ENCODE results near the gene KRT12. TPM values are rescaled to one million over a fixed set of nuclear protein-coding genes. Genes with fewer than 3 reads are reported as not detected.
"Not testable (repeated sequence)": the region's sequence is repeated elsewhere in the genome, so short reads cannot be mapped to it uniquely, and the experiment has no call there.

Gene KRT12
- total RNA-seq, 6 experiments from 2014 or later: not detected

DNA sequence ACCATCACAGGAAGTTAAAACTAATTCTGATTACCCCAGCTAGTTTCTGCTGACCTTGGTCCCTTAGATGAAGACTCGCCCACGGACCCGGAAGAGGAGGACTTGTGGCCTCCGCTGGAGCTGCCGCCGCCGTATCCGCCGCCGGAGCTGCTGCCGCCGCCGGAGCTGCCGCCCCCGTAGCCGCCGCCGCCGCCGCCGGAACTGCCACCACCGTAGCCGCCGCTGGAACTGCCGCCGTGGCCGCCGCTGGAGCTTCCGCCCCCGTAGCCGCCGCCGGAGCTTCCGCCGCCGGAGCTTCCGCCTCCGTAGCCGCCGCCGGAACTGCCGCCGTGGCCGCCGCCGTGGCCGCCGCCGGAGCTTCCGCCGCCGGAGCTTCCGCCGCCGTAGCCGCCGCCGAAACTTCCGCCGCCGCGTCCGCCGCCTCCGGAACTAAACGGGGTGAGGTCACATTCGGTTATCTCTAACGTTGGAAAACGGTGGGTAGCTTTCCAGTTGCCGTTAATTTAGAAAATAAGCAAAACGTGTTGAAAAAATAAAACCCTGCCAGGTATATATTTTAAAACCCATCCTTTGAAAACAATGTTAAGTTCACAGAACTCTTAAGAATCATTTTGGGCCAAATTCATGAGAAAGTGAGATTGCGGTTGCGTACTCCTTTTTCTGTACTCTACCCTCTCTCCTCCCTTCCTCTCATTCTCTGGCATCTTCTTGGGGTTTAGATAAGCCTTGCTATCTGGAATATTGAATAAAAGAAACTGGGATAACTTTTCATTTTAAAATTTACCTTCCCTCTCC is 48.1 kb downstream of the KRT12 start:
- no peaks in the 10 kb centered on the region for H3K27me3 Mint-ChIP-seq (ENCODE audit: insufficient read depth)
- peaks cover 57% of the 10 kb centered on the region for H3K4me1 Mint-ChIP-seq (ENCODE audit: low read depth)
- H3K4me3 Mint-ChIP-seq: peak overlapping the region; percentile 97
- H3K27ac Mint-ChIP-seq: peak overlapping the region; percentile 97
- H3K9me3 Mint-ChIP-seq: no peaks in the 10 kb centered on the region
- DNase-seq: peak; percentile 77
- H3K36me3 Mint-ChIP-seq (ENCODE audit: low read depth): peaks cover 42% of the 10 kb centered on the region
- TF ChIP-seq, protein P1, sequence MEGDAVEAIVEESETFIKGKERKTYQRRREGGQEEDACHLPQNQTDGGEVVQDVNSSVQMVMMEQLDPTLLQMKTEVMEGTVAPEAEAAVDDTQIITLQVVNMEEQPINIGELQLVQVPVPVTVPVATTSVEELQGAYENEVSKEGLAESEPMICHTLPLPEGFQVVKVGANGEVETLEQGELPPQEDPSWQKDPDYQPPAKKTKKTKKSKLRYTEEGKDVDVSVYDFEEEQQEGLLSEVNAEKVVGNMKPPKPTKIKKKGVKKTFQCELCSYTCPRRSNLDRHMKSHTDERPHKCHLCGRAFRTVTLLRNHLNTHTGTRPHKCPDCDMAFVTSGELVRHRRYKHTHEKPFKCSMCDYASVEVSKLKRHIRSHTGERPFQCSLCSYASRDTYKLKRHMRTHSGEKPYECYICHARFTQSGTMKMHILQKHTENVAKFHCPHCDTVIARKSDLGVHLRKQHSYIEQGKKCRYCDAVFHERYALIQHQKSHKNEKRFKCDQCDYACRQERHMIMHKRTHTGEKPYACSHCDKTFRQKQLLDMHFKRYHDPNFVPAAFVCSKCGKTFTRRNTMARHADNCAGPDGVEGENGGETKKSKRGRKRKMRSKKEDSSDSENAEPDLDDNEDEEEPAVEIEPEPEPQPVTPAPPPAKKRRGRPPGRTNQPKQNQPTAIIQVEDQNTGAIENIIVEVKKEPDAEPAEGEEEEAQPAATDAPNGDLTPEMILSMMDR (IDR thresholded peaks at IDR 0.05): no peak

- H3K27ac Mint-ChIP-seq: peak overlapping the region; percentile 93
- no peak for DNase-seq
- no peaks in the 10 kb centered on the region for H3K27me3 Mint-ChIP-seq (ENCODE audit: insufficient read depth)
- TF ChIP-seq, protein P1 (IDR thresholded peaks at IDR 0.05): no peak
- no peaks in the 10 kb centered on the region for H3K9me3 Mint-ChIP-seq
- H3K4me1 Mint-ChIP-seq (ENCODE audit: low read depth): peaks cover 62% of the 10 kb centered on the region
- peaks cover 42% of the 10 kb centered on the region for H3K36me3 Mint-ChIP-seq (ENCODE audit: low read depth)
- H3K4me3 Mint-ChIP-seq: peak overlapping the region; percentile 97
Observed at GRCh38 chr17:40818343-40818732, 48.7 kb downstream of the KRT12 start.

DNA sequence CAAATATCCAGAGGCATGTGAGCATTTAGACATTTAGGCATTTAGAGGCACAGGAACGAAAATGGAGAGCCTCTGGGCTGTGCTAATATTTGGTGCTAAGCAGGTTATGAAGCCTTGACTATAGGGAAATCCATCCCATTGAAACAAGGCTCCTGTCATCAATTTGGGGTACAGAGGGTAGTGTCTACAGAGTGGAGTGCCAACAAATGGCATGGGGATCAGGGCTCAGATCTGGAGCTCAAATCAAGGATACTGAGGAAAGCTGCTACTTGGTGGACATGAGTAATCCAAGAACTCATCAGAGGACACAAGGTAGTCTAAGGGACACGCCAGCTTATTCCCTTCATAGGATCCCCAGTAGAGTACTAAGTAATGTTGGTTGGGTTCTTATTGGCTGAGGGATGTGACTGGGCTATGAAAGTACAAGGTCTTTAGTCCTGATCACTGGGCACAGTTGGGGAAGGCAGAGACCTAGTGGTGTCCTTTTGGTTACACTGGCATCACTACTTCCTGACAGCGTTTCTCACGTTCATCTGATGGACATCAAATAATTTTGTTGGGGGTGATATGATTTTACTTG is 49.8 kb downstream of the KRT12 start:
- Mint-ChIP-seq H3K27ac (peak overlapping the region; percentile 73), H3K27me3 (ENCODE audit: insufficient read depth) (no peaks in the 10 kb centered on the region), H3K4me1 (ENCODE audit: low read depth) (peaks cover 58% of the 10 kb centered on the region), H3K36me3 (ENCODE audit: low read depth) (peaks cover 39% of the 10 kb centered on the region), H3K9me3 (no peaks in the 10 kb centered on the region), H3K4me3 (peak overlapping the region; percentile 97)
- DNase-seq: no peak
- TF ChIP-seq, protein P1 (IDR thresholded peaks at IDR 0.05): no peak

- H3K4me1 Mint-ChIP-seq (ENCODE audit: low read depth): peaks cover 52% of the 10 kb centered on the region
- H3K27ac Mint-ChIP-seq: peak overlapping the region; percentile 45; the same call in 1 of the 2 replicates
- TF ChIP-seq, protein P1 (IDR thresholded peaks at IDR 0.05): no peak
- DNase-seq: no peak
- no peaks in the 10 kb centered on the region for H3K27me3 Mint-ChIP-seq (ENCODE audit: insufficient read depth)
- peaks cover 35% of the 10 kb centered on the region for H3K36me3 Mint-ChIP-seq (ENCODE audit: low read depth)
- no peak overlapping the region for H3K4me3 Mint-ChIP-seq
- H3K9me3 Mint-ChIP-seq: no peaks in the 10 kb centered on the region
Observed at GRCh38 chr17:40816569-40816968, 50.5 kb downstream of the KRT12 start.

- H3K36me3 Mint-ChIP-seq (ENCODE audit: low read depth): peaks cover 34% of the 10 kb centered on the region
- H3K27me3 Mint-ChIP-seq (ENCODE audit: insufficient read depth): no peaks in the 10 kb centered on the region; the same call in 1 of the 2 replicates
- TF ChIP-seq, protein P1 (IDR thresholded peaks at IDR 0.05): no peak
- H3K4me1 Mint-ChIP-seq (ENCODE audit: low read depth): peaks cover 46% of the 10 kb centered on the region
- no peak overlapping the region for H3K27ac Mint-ChIP-seq
- H3K4me3 Mint-ChIP-seq: no peak overlapping the region
- no peak for DNase-seq
- H3K9me3 Mint-ChIP-seq: no peaks in the 10 kb centered on the region
Observed at GRCh38 chr17:40815381-40815780, 51.6 kb downstream of the KRT12 start.

- peaks cover 46% of the 10 kb centered on the region for H3K4me1 Mint-ChIP-seq (ENCODE audit: low read depth)
- H3K4me3 Mint-ChIP-seq; H3K27ac Mint-ChIP-seq; H3K27me3 Mint-ChIP-seq (ENCODE audit: insufficient read depth); DNase-seq; H3K9me3 Mint-ChIP-seq: not testable (repeated sequence)
- peaks cover 26% of the 10 kb centered on the region for H3K36me3 Mint-ChIP-seq (ENCODE audit: low read depth)
Observed at GRCh38 chr17:40814657-40815056, 52.4 kb downstream of the KRT12 start.

All from HFFc6 (cell line).